GM21619 (cell line): ENCODE measurements around the gene CCDC3.
"Not testable (repeated sequence)": the region's sequence is repeated elsewhere in the genome, so short reads cannot be mapped to it uniquely, and the experiment has no call there.

Experiments
- ATAC-seq: cut with Tn5 transposase; IDR thresholded peaks from one replicate; pipeline ENCODE4 v1.9.1; 2021; ENCODE audit not compliant: unreplicated experiment

CCDC3 gene

GRCh38 chr10:13001887-13002212 lies 337 bp upstream of the CCDC3 start:
- ATAC-seq, result no peak

GRCh38 chr10:13000431-13000830 lies 1.1 kb downstream of the CCDC3 start:
- ATAC-seq, result no peak

DNA sequence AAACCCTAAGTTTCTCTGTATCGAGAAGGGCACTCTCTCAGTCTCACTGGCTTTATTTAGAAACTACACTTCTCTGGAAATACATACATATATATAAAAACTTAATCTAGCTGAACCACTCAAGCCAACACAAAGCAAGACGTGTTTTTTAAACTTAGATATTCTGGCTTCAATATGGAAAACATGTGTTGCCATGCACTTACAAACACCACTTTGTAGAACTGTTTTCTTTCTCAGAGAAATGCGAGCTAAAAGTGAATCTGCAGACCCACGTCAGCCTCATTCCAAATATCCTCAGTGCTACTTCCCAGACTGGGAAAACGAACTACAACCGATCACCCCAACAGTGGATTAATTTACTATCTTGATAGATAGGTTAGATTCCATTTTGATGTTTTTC lies 1.7 kb downstream of the CCDC3 start:
- ATAC-seq, result no peak

DNA sequence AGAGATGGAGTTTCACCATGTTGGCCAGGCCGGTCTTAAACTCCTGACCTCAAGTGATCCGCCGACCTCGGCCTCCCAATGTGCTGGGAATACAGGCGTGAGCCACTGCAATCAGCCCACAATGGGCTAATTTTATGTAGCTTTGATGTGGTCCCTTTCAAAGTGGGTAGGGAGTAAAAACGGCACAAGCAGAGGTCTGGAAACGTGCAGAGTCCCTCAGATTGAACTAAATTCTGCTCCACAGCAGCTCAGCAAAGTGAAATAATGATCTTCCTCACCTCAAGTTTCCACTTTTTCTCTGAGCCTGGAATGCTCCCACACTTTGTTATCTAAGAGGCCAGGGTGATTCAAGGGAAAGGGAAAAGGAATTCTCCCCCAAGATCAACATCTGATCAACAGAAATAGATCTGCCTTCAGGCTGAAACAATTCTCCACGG lies 6.1 kb downstream of the CCDC3 start:
- ATAC-seq, result no peak

DNA sequence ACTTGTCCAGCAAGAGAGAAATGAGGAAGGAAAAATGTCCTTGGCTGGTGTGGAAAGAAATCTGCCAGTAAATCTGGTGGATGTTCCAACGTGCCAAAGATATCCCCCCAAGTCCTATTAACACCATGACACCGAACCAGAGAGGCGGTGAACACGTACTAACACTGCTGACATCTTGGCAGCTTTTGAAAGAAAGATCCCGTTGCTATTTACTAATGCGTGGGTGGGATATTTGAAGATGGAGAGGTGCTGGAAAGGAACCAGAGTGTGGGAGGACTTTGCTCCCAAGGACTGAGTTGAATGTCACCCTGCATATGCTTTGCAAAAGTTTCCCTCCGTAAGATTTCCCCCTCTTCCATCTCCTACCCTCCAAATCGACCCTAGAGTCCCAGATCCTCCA lies 7.9 kb downstream of the CCDC3 start:
- ATAC-seq, result no peak

- no peak for ATAC-seq
These were observed 16.2 kb downstream of the CCDC3 start for GRCh38 chr10:12985347-12985746.

DNA sequence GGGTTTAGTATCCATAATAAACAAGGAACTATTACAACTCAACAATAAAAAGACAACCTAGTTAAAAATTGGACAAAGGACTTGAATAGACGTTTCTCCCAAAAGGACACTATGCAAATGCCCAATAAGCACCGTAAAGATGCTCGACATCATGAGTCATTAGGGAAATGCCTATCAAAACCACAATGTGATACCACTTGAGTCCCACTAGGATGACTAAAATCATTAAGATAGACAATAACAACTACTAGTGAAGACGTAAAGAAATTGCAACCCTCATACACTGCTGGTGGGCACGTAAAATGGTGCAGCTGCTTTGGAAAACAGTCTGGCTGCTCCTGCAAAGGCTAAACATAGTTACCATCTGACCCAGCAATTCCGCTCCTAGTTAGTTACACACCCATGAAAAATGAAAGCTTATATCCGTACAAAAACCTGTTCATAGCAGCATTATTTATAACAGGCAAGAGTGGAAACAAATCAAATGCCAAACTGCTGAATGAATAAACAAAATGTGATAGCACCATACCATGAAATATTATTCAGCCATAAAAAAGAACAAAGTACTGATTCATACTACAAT lies 17.3 kb downstream of the CCDC3 start:
- no peak for ATAC-seq

DNA sequence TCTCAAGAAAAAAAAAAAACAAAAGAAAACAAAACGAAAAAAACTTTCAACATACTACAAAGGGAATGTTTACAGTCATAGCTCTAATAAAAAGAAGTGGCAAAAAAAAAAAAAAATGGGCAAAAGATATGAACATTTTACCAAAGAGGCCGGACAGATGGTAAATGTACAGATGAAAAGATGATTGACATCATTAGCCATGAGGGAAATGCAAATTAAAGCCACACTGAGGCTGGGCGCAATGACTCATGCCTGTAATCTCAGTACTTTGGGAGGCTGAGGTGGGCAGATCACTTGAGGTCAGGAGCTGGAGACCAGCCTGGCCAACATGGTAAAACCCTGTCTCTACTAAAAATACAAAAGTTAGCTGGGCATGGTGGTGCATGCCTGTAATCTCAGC lies 17.9 kb downstream of the CCDC3 start:
- ATAC-seq, result not testable (repeated sequence)

DNA sequence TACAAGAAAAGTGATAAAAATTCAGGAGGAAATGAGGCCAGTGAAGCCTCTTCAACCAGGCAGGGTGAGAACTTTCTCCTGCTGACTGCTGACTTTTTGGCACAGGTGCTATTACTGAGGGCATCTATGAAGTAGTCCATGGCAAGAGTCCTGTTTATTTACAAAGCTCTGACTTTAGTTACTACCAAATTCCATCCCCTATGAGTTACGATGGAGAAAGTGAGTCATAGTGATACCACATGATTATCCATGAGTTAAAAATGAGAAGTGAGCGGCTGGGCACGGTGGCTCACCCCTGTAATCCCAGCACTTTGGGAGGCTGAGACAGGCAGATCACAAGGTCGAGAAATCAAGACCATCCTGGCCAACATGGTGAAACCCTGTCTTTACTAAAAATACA lies 19.9 kb downstream of the CCDC3 start:
- no peak for ATAC-seq

- no peak for ATAC-seq
These were observed 20.7 kb downstream of the CCDC3 start for GRCh38 chr10:12980713-12981306.

GRCh38 chr10:12980102-12980661 lies 21.3 kb downstream of the CCDC3 start:
- ATAC-seq, result no peak

DNA sequence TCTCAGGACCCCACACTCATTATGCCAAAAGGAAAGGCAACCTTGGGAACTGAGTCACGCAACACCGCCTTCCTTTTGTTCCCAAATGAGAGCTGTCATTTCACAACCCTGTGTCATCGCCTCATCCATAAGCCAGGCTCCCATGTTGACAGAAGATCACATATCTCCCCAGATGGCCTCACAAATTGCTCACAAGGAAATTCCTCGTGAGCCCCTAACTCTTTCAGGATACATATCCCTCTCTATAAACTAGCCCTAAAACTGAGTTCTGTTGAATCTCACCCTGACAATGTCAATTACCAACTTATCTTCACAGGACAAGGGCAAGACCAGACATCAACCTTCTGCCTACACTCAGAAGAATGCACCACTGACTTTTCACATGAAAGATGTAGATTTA lies 22.6 kb downstream of the CCDC3 start:
- no peak for ATAC-seq

GRCh38 chr10:12975906-12976305 lies 25.6 kb downstream of the CCDC3 start:
- no peak for ATAC-seq

DNA sequence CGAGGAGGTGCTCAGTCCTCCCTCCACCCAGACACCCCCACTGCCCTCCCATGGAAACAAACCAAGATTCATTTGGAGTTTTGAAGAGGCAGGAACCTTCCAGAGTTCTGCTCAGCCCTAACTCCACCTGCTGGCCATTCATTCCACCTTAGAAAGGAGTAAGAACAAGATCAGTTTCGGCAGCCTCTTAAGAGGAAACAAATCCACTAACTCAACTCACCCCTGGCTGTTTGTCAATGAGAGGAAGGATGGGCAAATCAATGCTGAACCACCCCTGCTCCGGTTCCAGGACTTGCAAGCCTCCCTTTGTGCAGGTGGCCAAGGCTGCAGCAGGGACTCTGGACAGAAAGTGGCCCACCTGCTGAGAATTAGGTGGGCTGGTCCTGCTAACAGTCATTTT lies 26.2 kb downstream of the CCDC3 start:
- ATAC-seq, result no peak

DNA sequence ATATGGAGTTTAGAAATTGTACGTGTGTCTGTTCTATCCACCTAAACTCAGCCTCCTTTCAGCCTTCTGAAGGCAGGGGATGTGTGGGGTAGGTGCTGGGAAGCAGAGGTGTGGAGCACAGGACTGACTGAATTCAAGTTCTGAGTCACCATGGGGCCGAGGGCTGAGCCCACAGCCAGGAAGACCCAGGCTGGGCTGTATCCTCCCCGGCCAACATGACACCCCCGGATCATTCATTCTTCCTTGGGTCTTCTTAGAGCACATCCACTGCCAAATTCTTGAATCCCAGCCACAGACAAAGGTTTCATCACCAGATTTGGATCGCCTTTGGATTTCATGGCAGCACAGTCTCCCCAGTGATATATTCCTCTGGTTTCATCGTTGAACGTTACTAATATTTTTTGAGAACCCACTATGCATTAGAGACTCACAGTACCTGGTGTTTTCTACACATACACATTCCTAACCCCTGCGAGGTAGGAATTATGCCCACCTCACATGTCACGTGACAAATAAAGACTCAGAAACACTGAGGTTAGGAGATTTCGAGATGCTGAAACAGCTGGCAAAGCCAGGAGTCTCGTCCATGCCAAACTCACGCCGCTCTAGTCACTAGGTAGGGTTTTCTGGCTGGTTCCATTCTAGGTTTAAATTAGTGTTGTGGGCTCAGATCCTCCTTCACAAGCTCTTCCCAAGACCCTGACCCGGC lies 26.9 kb downstream of the CCDC3 start:
- ATAC-seq, result no peak

DNA sequence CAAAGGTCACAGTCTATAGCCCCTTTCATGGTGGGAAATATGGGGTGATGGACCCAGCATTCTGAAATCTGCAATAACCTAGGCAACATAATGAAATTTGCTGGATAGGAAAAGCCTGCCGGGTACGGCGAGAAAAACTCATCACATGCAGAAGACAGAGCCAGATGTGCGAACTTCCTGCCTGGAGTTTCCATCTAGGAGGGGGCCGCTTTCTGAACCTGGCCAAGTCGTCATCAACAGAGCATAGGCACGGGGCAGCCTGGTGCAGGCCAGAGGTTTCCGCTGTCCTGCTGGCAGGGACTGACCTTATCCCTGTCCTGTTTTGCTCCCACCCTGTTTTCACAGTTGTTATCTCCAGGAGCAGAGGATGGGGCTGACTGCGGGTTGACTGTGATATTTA lies 27.4 kb downstream of the CCDC3 start:
- ATAC-seq, result no peak

GRCh38 chr10:12973149-12973718 lies 28.3 kb downstream of the CCDC3 start:
- ATAC-seq, result no peak

DNA sequence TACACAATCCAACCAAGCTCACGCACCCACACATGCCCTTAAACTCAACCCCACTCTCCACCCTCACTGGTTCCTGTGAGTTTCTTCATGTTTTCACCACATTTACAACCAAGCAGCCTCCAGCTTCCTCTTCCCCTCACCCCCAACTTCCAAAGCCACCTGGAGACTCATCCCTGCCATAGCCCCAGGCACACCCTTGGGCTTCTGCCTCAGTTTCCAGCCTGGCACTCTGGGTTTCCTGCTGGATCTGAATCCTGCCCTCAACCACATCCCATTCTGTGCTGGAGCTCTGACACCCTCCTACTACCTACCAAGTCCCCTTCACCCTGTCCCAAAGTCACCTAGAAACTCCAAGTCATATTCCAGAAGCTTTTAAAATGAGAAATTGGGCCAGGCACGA lies 29.4 kb downstream of the CCDC3 start:
- ATAC-seq, result no peak

DNA sequence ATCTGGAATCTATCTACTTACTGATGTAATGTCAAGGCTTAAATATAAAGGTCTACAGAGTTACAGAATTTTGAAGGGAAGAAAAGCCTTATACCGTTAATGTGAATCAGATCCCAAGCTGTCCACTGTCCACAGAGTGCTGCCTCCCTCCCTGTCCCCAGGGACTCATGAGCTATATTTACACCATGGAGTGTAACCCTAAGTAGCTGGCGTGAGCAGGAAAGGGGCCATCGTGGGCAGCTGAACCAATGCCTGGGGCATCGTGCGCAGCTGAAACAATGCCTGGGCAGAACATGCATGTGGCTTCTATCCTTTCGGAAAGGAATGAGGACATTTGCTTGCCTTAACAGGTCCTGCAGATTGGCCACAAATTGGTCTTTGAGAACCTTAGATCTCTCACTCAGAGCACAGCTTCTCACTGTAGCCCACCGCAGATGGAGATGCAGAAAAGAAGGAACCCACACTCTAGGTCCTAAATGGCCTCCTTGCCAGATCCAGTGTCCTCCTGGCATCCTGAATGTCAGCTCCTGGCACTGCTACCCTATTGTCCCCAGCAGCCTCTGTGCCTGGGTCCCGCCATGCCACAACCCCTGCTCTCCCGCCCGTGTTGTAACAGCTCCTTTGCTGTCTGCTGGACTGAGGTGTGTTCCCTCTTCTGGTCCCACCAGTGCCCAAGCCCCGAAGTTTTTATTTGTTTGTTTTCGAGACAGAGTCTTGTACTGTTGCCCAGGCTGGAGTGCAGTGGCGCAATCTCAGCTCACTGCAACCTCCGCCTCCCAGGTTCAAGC lies 30.3 kb downstream of the CCDC3 start:
- no peak for ATAC-seq

GRCh38 chr10:12969951-12970350 lies 31.6 kb downstream of the CCDC3 start:
- ATAC-seq, result no peak

GRCh38 chr10:12966067-12966466 lies 35.4 kb downstream of the CCDC3 start:
- ATAC-seq, result no peak
